Neural cell (in vitro differentiated cells): Measurements from ENCODE around the gene FA2H. TPM values are rescaled to one million over a fixed set of nuclear protein-coding genes. Genes with fewer than 3 reads are reported as not detected.

ENCODE experiments used
- H2AFZ ChIP-seq: fragments of 200-600, 300-800 bp; sonication (generic), shearing (Covaris generic); 2 replicates; pipeline ENCODE4 v1.6.0; 2014; ENCODE audit warnings: low read depth, mild to moderate bottlenecking, antibody characterized with exemption, low read length, moderate library complexity
- H3F3A ChIP-seq: fragments of 200-600 bp; shearing (Covaris generic); 2 replicates; pipeline ENCODE4 v1.6.1; 2016; ENCODE audit warnings: mild to moderate bottlenecking, moderate library complexity, mixed read lengths, antibody characterized with exemption, low read length; ENCODE audit not compliant: insufficient read depth, poor library complexity, severe bottlenecking
- H3K27ac ChIP-seq: fragments of 200-600, 300-800 bp; sonication (generic), shearing (Covaris generic); 2 replicates; pipeline ENCODE4 v1.5.1; 2014; ENCODE audit warnings: mild to moderate bottlenecking, low read length, moderate library complexity
- H3K27me3 ChIP-seq: fragments of 300-800, 200-600 bp; sonication (generic), shearing (Covaris generic); 2 replicates; pipeline ENCODE4 v1.6.0; 2014; ENCODE audit warnings: mild to moderate bottlenecking, low read depth, low read length, moderate library complexity; ENCODE audit not compliant: insufficient read depth
- H3K36me3 ChIP-seq: fragments of 300-800, 200-600 bp; sonication (generic), shearing (Covaris generic); 2 replicates; pipeline ENCODE4 v1.5.1; 2014; ENCODE audit warnings: mild to moderate bottlenecking, antibody characterized with exemption, low read length, moderate library complexity; ENCODE audit not compliant: insufficient read depth
- H3K4me2 ChIP-seq: fragments of 300-800, 200-600 bp; sonication (generic), shearing (Covaris generic); 2 replicates; pipeline ENCODE4 v1.6.0; 2014; ENCODE audit warnings: mild to moderate bottlenecking, low read length
- H3K4me3 ChIP-seq: fragments of 300-800, 200-600 bp; sonication (generic), shearing (Covaris generic); 2 replicates; pipeline ENCODE4 v1.5.1; 2014; ENCODE audit warnings: mild to moderate bottlenecking, low read length, moderate library complexity
- H3K79me2 ChIP-seq: fragments of 200-600 bp; shearing (Covaris generic); replicated peaks from 2 replicates; pipeline ENCODE4 v1.6.0; 2014; ENCODE audit warnings: mild to moderate bottlenecking, low read length, moderate library complexity; ENCODE audit not compliant: insufficient read depth
- H3K9ac ChIP-seq: fragments of 300-800, 200-600 bp; sonication (generic), shearing (Covaris generic); 2 replicates; pipeline ENCODE4 v1.6.1; 2016; ENCODE audit warnings: mild to moderate bottlenecking, low read length, mixed read lengths
- H3K9me2 ChIP-seq: fragments of 200-600 bp; shearing (Covaris generic); 2 replicates; pipeline ENCODE4 v1.6.1; 2016; ENCODE audit warnings: mild to moderate bottlenecking, low read length, mixed read lengths; ENCODE audit not compliant: insufficient read depth
- H3K9me3 ChIP-seq: fragments of 200-600, 300-800 bp; sonication (generic), shearing (Covaris generic); 2 replicates; pipeline ENCODE4 v1.6.1; 2016; ENCODE audit warnings: mild to moderate bottlenecking, mixed run types, low read length, moderate library complexity, mixed read lengths
- H4K20me1 ChIP-seq: fragments of 200-600 bp; shearing (Covaris generic); 2 replicates; pipeline ENCODE4 v1.6.1; 2016; ENCODE audit warnings: mild to moderate bottlenecking, mixed run types; ENCODE audit not compliant: insufficient read depth
- EP300 ChIP-seq: fragments of 450-650 bp; conservative IDR thresholded peaks from 2 replicates; pipeline ENCODE4 v1.6.1; 2014; ENCODE audit warnings: antibody characterized with exemption, mild to moderate bottlenecking, moderate library complexity; ENCODE audit not compliant: poor library complexity, severe bottlenecking
- EZH2 ChIP-seq: fragments of 200-600, 300-800 bp; shearing (Covaris generic), sonication (generic); IDR thresholded peaks from 2 replicates; pipeline ENCODE4 v1.6.1; 2014; ENCODE audit warnings: antibody characterized with exemption, low read length, borderline replicate concordance, mild to moderate bottlenecking; ENCODE audit not compliant: insufficient read depth, poor library complexity, severe bottlenecking
- MXI1 ChIP-seq: fragments of 450-650 bp; conservative IDR thresholded peaks from 2 replicates; pipeline ENCODE4 v1.6.1; 2014; ENCODE audit warnings: antibody characterized with exemption, mild to moderate bottlenecking; ENCODE audit not compliant: poor library complexity, severe bottlenecking
- POLR2AphosphoS5 ChIP-seq: IDR thresholded peaks from 2 replicates; pipeline ENCODE4 v1.6.1; 2012
- RAD21 ChIP-seq: fragments of 450-650 bp; conservative IDR thresholded peaks from 2 replicates; pipeline ENCODE4 v1.6.1; 2014; ENCODE audit warnings: antibody characterized with exemption, mild to moderate bottlenecking, moderate library complexity
- REST ChIP-seq: IDR thresholded peaks from 2 replicates; pipeline ENCODE4 v1.6.1; 2012; ENCODE audit warnings: borderline replicate concordance
- SMC3 ChIP-seq: fragments of 450-650 bp; conservative IDR thresholded peaks from 2 replicates; pipeline ENCODE4 v1.6.1; 2014; ENCODE audit warnings: antibody characterized with exemption, mild to moderate bottlenecking, moderate library complexity; ENCODE audit not compliant: poor library complexity
- TAF1 ChIP-seq: IDR thresholded peaks from 2 replicates; pipeline ENCODE4 v1.6.1; 2012; ENCODE audit warnings: low read depth
- polyA plus RNA-seq: library from polyadenylated mRNA; depleted of rRNA; stranded (reverse); fragments of >200 nt; gene quantifications from 2 replicates; pipeline ENCODE4 v1.2.3, GENCODE V29; 2014
- TF ChIP-seq, protein P1 (sequence below): fragments of 450-650 bp; IDR thresholded peaks from 2 replicates; pipeline ENCODE4 v1.5.1; 2014; ENCODE audit warnings: antibody characterized with exemption, mild to moderate bottlenecking, moderate library complexity; ENCODE audit not compliant: poor library complexity, severe bottlenecking

FA2H gene
- polyA plus RNA-seq, 1 donor from 2014 or later = not detected

GRCh38 chr16:74745926-74746325 is 28.7 kb downstream of the FA2H start:
- no peak for TF ChIP-seq EZH2
- TF ChIP-seq EP300 = no peak
- TF ChIP-seq, protein P1, sequence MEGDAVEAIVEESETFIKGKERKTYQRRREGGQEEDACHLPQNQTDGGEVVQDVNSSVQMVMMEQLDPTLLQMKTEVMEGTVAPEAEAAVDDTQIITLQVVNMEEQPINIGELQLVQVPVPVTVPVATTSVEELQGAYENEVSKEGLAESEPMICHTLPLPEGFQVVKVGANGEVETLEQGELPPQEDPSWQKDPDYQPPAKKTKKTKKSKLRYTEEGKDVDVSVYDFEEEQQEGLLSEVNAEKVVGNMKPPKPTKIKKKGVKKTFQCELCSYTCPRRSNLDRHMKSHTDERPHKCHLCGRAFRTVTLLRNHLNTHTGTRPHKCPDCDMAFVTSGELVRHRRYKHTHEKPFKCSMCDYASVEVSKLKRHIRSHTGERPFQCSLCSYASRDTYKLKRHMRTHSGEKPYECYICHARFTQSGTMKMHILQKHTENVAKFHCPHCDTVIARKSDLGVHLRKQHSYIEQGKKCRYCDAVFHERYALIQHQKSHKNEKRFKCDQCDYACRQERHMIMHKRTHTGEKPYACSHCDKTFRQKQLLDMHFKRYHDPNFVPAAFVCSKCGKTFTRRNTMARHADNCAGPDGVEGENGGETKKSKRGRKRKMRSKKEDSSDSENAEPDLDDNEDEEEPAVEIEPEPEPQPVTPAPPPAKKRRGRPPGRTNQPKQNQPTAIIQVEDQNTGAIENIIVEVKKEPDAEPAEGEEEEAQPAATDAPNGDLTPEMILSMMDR = no peak
- no peak for TF ChIP-seq RAD21
- TF ChIP-seq SMC3 = no peak
- TF ChIP-seq TAF1 = no peak
- no peak for TF ChIP-seq POLR2AphosphoS5
- TF ChIP-seq MXI1 = no peak
- Histone ChIP-seq H3K9me3 (no peaks in the 10 kb centered on the region), H4K20me1 (no peaks in the 10 kb centered on the region), H3F3A (no peaks in the 10 kb centered on the region), H3K9me2 (no peaks in the 10 kb centered on the region), H3K36me3 (no peaks in the 10 kb centered on the region), H3K27me3 (no peaks in the 10 kb centered on the region), H3K79me2 (no peaks in the 10 kb centered on the region), H3K4me3 (no peak overlapping the region), H3K9ac (no peak overlapping the region), H3K27ac (no peak overlapping the region), H3K4me2 (no peak overlapping the region), H2AFZ (no peak overlapping the region)

DNA sequence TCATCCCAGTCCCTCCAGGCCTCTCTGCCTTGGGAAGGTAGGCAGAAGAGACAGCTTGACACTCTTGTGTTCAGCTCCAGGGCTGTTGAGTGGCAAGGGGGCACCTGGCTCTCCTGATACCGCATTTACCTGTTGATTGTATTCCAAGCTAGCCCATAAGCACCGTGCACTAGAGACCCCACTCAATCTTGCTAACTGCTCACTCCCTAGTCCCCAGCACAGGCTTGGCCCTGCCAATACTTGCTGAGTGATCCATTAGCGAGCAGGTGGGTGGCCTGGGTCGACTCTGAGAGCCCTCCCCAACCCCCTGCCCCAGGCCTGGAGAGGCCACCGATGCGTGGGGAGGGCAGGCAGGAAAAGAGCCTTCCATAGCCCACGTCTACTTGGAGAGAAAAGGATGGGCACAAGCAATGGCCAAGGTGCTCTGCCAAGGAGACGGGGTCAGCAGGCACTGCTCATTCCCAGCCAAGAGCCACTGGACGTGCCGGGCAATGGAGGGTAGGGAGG is 29.5 kb downstream of the FA2H start:
- H3K4me3 ChIP-seq = no peak overlapping the region
- no peak overlapping the region for H3K4me2 ChIP-seq
- no peaks in the 10 kb centered on the region for H3K9me3 ChIP-seq
- H3K36me3 ChIP-seq = no peaks in the 10 kb centered on the region
- TF ChIP-seq REST (no peak), EP300 (no peak), RAD21 (no peak), EZH2 (no peak)
- TF ChIP-seq, protein P1 = no peak
- no peak overlapping the region for H2AFZ ChIP-seq
- no peak overlapping the region for H3K27ac ChIP-seq
- H3K9me2 ChIP-seq = no peaks in the 10 kb centered on the region
- no peaks in the 10 kb centered on the region for H3K79me2 ChIP-seq
- no peaks in the 10 kb centered on the region for H3F3A ChIP-seq
- no peaks in the 10 kb centered on the region for H3K27me3 ChIP-seq
- H4K20me1 ChIP-seq = no peaks in the 10 kb centered on the region
- H3K9ac ChIP-seq = no peak overlapping the region
